RWPE1 (cell line): ENCODE results near the gene SH3RF1.

ENCODE experiments used
- CTCF ChIA-PET: fragments of 350-600 bp; sonication (Branson Sonifier 250); formaldehyde crosslinking; extraction: SDS; loops from one replicate; lab custom pipeline; 2021; lab: Yijun Ruan, JAX
- POLR2A ChIA-PET: fragments of 400-600 bp; formaldehyde crosslinking; extraction: SDS; loops from one replicate; lab custom pipeline; 2020; ENCODE audit warnings: antibody characterized with exemption; ENCODE audit not compliant: low non-redundant PET; lab: Yijun Ruan, JAX
- DNase-seq: peaks from one replicate; pipeline ENCODE4 v3.0.0; 2012; ENCODE audit warnings: low spot score
- H3K27ac ChIP-seq: fragments of 450-650 bp; 2 replicates; pipeline ENCODE4 v1.5.1; 2017
- CTCF ChIP-seq: fragments of 450-650 bp; conservative IDR thresholded peaks from 2 replicates; pipeline ENCODE4 v1.5.1; 2017; ENCODE audit warnings: low read depth, mild to moderate bottlenecking

The SH3RF1 gene

GRCh38 chr4:169051761-169052593, 218.8 kb downstream of the SH3RF1 start:
- ChIA-PET POLR2A (no interaction called here), CTCF (no interaction called here)
- H3K27ac ChIP-seq, result no peak overlapping the region
- DNase-seq, result no peak
- no peak for TF ChIP-seq CTCF

- ChIA-PET CTCF (interaction anchor here (0.6 kb wide), 1 partner anchor 65 kb away, joined by 3 read pairs; no protein-coding TSS in a partner anchor), POLR2A (no interaction called here)
- DNase-seq, result no peak
- no peak for TF ChIP-seq CTCF
- no peak overlapping the region for H3K27ac ChIP-seq
Observed at GRCh38 chr4:169050881-169051760, 219.6 kb downstream of the SH3RF1 start.

- TF ChIP-seq CTCF, result no peak
- POLR2A ChIA-PET, result no interaction called here
- CTCF ChIA-PET, result interaction anchor here (0.6 kb wide), 1 partner anchor 66 kb away, joined by 3 read pairs; no protein-coding TSS in a partner anchor
- DNase-seq, result no peak
- no peak overlapping the region for H3K27ac ChIP-seq
Observed at GRCh38 chr4:169050284-169050683, 220.5 kb downstream of the SH3RF1 start.

- TF ChIP-seq CTCF, result no peak
- POLR2A ChIA-PET, result no interaction called here
- no peak overlapping the region for H3K27ac ChIP-seq
- DNase-seq, result no peak
- CTCF ChIA-PET, result no interaction called here
Observed at GRCh38 chr4:169048868-169049414, 221.8 kb downstream of the SH3RF1 start.

- ChIA-PET CTCF (no interaction called here), POLR2A (no interaction called here)
- H3K27ac ChIP-seq, result no peak overlapping the region
- no peak for DNase-seq
- no peak for TF ChIP-seq CTCF
Observed at GRCh38 chr4:169047956-169048355, 222.8 kb downstream of the SH3RF1 start.
